NCI-H510A (cell line): Measurements from ENCODE around the gene PRUNE1.

Experiments
- DNase-seq: peaks from one replicate; lab custom pipeline; 2025; lab: John Stamatoyannopoulos, UW

PRUNE1 gene

DNA sequence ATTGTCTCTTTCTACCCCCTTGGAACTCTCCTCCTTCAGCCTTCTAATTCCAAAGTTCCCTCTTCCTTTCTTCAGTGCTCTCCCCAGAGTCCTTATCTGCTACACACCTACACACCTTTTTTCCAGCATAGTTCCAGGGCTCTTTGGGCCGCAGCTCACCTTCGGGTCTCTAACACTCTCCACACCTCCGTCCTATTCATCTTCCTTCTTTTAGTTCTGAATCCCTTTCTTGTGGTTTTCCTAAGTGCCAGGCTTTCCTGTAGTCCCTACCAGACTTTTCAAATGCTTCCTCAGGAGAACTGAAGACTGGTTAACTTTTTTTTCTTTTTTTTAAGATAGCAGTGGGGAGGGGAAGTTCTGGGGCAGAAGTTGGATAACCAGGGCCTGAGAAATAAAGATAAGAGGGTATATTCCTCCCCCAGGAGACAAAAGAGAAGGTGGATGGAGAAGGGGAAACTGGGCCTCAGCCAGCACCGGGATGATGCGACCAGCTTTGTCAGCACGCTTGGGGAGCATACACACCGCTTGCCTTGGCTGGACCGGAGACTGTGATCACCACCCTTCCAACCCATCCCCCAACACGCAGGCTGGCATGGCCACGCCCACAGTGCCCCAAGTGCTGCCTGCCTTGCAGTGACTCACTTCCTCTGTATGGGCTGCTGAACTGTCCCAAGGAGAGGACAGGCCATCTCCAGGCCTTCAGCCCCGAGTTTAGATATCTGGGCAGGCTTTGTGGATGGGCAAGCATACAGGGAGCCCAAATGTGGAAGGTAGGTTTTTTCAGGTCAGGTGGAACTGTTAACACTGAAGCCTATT, 31.2 kb upstream of the PRUNE1 start:
- DNase-seq, result peak; percentile 82

DNA sequence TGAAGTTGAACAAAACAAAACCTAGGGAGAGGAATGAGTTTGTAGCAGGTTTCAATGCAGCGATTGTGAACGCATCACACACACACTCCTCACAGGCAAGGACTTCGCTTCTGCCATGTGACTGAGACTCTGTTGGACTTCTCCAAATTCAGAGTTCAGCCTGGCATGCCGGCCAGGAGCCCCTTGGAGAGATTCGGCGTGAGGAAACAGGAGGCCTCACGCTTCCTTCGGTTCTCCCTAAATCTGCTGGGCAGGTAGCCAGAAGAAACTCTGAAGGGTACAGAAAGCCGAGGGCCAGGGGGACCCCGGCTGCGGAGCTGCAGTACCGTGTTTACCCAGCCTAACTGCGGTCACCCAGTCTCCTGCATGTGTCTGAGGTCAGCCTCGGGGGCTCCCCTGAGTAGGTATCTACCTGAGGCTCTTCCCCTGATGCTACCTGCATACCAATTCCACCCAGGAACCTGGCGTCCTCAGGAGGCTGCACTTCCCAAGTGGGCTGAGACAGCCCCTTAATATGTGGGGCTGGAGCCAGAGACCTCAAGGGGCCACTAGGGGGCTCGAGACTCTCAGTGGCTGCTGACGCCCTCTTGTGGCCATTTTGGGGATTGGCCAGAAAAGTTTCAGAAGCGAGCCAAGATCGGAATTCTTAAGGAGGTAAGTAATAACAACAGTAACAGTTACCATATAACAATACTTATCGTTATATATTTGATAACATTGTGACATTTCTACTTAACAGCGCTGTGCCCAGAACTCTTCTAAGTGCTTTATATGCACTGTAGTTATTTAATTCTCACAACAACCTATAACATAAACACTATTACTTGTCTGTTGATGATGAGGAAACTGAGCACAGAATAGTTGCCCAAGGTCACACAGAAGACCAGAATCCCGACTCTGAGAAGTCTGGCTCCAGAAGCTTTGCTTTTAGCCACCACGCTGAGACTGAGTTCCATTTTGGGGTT, 28.9 kb upstream of the PRUNE1 start:
- peak; percentile 60 for DNase-seq

DNA sequence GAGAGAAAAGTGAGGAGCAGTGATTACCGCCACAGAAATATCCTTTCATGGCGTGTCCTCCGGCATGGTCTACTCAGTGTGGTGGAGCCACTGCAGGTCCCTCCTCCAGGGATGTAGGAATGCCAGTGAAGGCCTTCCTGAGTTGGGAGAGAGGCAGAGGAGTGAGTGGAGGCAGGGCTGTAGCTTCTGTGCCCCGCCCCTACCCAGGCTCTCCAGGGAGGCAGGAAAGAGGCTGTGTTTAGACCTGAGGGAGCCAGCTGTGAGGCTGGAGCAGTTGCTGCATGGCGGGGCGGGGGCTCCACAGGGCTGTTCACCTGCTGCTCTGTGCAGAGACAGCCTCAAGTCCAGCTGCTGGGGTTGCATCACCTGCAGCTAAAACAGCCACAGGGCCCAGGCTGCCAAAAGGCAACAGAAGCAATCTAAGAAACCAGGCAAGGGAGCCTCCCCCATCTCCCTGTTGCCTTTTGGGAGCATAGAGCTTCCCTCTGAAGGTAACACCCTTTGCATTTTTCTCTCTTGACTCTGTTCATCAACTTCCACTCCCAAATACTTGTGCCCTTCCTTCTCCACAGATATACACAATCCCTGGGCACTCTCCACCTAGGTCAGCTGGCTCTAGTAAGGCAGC, 27.0 kb upstream of the PRUNE1 start:
- DNase-seq, result peak; percentile 95

DNA sequence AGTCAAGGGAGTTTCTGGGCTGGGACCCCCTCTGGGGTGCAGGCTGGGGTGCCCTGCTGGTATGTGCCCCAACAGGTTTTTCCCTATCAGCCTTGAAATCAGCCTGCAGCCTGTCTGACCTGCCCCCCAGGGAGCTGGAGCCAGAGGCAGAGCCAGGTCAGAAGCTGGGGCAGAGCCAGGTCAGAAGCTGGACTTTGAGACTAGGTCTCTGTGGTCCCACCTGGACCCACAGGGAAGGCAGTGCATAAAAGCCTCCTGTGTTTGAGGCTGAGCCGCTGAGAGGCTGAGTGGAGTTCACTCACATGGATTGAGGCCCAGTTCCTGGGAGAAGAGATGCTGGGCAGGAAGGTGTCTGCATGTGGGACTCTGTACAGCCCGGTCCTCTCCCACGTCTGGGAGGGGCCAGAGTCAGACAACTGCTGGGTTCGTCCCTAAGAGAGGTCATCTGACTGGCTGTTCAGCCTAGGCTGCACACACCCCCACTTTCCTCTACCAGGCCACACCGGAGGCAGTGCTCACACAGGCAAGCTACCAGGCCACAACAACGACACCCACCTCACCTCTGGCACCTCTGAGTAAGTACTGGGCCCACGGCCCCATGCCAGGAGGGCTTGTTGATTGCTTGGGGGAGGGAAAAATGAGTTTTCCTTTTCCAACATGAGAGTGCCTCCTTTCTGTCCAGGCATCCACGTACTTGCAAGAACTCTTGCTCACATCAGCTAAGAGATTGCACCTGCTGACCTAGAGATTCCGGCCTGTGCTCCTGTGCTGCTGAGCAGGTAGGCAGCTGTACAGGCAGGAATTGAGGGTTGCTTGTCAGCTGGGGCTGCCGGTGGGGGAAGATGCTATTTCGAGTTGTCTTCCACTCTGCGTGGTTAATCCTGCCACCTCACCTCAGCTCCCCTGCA, 26.2 kb upstream of the PRUNE1 start, which contains the start of gene ANXA9:
Gene ANXA9, plus strand, starts transcription at position 488 of the 908 bp plus-strand sequence. CDS start 814 bp downstream, outside the sequence.
- peak; percentile 44 for DNase-seq

DNA sequence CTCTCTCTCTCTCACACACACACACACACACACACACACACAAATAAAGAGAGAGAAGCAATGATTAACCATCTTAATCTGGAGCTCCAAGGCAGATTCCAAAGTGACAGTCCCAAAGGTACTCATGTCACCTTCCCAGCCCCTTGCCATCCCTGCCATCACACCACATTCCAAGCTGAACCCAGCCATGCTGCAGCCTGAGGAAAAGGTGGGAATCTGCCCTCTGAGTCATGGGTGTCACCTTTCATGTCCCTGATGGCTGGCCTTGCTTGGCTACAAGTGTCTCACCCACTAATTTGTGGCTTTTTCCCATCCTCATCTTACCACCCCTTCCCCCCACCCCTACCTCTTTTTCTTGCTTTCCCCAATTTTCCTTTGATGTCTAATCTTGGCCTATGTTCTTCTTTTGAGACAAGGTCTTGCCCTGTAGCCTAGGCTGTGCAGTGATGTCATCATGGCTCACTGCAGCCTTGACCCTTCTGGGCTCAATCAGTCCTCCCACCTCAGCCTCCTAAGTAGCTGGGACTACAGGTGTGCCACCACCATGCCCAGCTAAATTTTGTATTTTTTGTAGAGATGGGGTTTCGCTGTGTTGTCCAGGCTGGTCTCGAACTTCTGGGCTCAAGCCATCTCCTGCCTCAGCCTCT, 22.9 kb upstream of the PRUNE1 start:
- no peak for DNase-seq

DNA sequence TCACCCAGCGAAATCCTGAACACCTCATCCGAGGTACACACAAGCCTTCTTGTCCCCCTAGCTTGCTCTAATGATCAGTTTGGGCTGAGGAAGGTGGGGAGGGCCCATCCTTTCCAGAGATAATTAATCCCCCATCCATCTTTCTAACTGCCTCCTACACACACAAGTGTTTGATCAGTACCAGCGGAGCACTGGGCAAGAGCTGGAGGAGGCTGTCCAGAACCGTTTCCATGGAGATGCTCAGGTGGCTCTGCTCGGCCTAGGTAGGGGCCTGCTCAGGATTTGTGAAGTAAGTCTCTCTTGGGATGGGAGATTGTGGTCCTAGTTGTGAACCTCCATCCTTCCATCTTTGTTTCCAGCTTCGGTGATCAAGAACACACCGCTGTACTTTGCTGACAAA, 20.3 kb upstream of the PRUNE1 start:
- peak; percentile 43 for DNase-seq

DNA sequence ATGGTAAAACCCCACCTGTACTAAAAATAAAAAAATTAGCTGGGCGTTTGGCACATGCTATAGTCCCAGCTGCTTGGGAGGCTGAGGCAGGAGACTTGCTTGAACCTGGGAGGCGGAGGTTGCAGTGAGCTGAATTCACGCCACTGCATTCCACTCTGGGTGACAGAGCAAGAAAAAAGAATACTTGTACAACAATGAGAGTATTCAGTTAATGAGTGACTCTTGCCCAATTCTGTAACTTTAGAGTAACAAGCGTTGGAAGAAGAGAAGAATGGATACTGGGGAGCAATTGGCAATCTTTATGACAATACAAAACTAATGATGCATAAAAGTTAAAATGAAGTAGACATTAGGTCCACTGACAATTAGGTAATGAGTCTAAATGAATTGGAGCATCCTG, 15.6 kb upstream of the PRUNE1 start:
- no peak for DNase-seq

DNA sequence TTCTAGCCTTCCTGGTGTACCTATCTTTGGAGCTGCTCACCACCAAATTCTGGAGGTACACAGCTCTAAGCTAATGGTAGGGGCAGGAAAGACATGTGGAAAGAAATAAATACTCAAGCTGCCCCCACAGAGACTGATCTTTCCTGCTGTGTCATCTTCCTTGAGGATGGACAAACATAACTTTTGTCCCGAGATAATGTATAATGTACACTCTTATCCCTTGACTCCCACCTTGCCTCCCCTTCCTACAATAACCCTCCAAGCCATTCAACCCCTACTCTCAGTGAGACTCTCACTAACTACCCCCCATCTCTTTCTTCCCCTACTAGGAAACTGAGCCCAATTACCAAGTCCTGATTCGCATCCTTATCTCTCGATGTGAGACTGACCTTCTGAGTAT, 14.0 kb upstream of the PRUNE1 start:
- DNase-seq, result no peak

DNA sequence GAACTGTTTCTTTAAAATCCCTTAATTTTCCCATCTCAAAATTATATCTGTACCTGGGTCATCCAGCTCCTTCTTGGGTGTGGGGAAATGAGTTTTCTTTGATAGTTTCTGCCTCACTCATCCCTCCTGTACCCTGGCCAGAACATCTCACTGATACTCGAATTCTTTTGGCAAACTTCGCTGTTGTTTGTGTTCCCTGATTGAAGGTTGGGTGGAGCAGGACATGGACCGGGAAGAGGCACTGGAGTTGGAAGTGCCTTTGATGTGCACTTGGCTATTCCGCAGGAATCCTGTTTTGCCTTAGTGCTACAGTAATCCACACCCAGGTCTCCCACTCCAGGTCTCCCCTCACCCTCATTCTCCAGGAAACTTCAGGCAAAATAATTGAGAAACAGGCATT, 12.8 kb upstream of the PRUNE1 start:
- no peak for DNase-seq

DNA sequence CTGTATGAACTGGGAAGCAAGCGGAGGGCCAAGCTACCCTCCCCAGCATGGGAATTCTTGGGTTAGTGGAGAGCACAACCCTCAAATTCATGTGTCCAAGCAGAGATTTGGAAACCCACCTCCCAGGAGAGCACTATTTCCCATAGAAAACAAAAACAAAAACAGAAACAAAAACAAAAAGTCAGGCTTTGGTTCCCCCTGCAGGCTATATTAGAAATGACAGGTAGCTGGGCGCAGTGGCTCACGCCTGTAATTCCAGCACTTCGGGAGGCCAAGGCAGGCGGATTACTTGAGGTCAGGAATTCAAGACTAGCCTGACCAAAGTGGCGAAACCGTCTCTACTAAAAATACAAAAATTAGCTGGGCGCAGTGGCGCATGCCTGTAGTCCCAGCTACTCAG, 12.4 kb upstream of the PRUNE1 start:
- no peak for DNase-seq

DNA sequence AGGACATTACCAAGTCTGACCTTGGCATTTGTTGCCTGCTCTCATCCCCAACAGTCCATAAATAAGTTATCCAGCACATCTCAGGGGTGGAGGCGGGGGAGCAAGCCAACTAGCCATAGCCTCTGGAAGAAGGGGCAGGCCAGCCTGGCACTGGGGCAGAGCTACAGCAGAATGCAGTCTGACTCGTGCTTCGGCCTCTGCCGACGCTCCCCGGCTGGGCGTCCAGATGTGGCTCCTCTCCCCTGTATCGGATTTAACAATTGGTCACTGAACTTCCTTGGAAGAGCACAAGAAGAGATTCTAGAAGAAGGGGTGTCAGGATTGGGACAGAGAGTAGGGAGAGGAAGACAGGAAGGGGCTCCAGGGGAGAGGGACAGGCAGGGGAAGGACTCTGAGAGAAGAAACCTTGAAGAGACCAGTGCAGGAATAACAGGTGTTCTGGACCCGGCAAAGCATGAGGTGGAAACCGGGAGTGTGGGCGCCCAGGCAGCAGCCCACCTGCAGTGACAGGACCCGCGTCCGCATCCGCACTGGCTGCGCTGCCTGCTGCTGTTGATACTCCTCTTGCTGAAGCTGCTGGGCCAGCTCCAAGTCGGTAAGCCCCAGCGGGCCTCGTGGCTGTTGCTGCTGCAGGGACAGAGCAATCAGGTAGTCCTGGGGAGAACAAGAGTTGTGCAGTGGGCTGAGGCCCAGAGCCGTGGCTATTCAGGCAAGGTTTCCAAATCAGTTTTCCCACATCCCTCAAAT, 10.9 kb upstream of the PRUNE1 start:
- DNase-seq, result no peak

DNA sequence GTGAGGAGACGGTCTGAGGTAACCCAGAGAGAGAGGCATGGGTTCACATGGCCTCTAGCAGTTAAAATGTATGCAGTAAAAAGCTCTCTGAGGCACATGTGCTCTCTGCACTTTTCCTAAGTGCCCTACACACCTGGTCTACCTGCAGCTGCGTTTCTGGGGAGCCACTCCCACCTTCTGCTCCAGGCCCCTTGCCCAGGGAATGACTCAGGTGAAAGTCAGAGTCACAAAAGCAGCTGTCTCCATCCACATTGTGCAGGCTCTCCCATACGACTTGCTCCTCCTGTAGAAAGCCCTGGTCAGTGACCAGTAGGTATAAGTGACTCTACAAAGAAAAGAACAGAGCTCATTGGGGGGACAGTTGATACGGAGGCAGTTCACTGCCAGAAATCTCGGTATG, 10.3 kb upstream of the PRUNE1 start:
- peak; percentile 27 for DNase-seq

DNA sequence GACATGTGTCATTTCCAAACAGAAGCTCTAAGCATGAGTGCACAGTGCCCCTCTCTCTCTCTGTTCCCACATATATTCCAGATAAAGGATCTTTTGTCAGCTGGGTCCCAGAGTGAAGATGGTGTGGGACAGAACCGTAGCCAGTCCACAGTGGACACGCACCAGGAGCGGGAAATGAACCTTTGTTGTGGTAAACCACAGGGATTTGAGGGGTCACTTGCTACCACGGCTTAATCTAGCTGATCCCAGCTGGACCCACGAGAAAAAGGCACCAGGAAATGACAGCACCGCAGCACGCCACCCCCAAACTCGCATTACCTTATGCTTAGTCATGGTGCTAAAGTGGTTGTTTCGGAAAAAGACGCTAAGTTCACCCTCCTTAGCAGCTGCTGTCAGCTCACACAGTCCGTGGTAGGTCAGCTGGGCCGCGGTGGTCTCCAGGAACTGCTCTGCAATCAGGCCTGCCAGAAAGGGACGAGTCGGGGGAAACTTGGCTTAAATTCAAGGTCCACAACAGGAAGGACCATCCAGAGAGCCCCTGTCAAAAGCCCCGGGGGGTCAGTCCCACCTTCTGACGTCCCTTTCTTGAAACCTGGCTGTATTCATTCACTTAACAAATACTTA, 9.1 kb upstream of the PRUNE1 start:
- DNase-seq, result no peak

DNA sequence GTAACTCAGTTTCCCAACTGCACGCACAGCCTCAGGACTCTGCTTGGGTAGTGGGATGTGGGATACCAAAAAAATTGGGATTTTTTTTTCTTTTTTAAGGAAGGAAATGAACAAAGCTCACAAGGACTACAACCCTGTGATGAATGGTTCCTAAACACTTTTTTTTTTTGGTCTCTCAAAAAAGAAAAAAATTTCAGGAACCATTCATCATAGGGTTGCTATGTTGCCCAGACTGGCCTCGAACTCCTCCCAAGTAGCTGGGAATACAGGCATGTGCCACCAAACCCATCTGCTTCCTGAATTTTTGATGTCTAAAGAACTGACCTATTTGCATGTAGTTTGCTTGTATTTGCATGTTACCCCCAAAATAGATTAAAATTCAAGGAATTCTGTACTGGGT, 8.3 kb upstream of the PRUNE1 start:
- no peak for DNase-seq

DNA sequence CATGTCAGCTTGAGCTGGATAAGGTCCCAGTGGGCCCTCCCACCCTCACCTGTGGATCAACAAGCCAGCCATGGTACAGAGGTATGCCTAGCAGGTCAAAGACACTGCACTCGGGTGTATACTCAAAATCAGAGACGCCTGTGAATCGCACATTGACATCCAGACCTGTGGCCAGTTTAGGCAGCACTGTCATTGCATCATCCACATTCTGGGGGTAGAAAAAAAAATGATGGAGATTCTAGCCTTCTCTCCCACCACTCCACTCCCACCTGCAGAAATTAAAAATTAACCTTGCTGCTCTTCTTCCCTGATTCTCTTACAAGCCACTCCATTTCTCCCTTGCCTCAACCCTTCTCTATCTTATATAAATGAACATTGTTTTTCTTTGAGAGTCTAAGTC, 7.8 kb upstream of the PRUNE1 start:
- no peak for DNase-seq

DNA sequence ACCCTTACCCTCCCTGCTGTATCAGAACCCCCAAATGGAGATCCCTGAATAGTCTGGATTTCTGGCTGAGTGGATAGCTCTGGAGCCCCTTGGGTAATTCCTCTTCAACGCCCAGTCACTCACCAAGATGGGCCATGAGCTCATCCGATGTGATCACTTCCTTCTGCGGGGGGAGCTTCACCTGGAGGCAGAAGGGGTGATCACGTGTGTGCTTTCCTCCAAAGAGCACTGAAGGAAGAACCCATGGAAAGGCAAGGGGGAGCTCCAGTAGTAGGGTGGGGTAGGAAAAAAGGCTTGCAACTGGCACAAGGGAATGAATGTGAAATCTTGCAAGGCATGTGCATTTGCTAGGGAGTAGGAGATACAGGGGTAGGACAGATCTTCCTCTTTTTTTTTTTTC, 6.6 kb upstream of the PRUNE1 start:
- no peak for DNase-seq

DNA sequence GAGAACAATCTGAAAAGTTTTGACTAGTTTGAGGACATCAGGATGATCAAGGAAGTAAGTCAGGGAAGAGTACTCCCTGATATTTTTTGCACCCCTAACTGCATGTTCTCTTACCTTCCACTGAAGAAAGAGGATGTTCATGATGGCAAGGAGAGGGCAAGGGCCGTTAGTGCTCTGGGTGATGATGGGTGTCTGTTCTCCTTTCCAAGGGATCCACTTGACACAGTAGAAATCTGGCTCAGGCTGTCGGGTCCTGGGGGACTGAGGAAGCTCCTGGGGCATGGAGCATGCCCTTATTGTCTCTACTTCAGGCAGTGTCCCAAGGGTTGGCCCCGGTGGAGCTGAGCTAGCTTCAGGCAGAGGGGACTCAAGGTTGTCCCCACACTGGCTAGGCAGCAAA, 6.2 kb upstream of the PRUNE1 start:
- DNase-seq, result no peak

DNA sequence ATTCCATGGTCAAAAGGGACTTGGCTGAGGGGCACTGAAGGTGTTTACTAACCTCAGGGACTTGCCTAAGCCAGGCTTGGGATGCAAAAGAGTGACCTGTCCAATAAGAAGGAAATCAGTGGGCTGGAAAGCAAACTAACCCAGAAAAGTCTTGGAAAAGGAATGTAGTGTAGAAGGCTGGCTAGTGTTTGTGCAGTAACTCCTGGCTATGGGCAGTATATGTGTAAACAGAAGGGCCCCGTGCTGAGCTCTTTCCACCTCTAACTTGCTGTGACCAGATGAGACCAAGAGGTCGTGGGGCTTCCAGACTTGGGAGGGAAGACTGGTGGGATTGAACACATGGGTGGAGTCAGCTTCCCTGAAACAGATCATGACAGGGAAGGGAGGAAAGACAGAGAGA, 5.6 kb upstream of the PRUNE1 start:
- no peak for DNase-seq

DNA sequence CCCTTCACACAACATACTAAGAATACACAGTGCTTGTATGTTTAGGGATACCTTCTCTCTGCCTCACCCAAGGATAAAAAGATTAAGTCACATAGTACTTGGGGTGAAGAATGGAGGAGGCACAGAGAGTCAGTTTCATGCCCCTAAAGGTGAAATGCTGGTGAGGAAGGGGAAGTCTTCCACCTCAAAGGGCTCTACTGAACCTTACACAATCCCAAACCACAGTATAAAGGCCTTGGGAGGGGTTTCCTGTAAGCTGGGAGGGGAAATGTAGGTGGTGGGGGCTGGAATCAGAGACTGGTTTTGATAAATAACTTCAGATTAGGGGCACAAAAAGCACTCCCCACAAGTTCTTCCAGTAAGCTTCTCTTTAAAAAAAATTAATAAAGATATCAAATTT, 5.1 kb upstream of the PRUNE1 start:
- no peak for DNase-seq
